IMR-90 (cell line): ENCODE measurements around the gene KDM4F. TPM values are rescaled to one million over a fixed set of nuclear protein-coding genes. Genes with fewer than 3 reads are reported as not detected.

Experiments used
- ATAC-seq: fragments of 200-7000 bp; cut with Tn5 transposase; 2 replicates; pipeline ENCODE4 v1.9.1; 2020; ENCODE audit warnings: low read depth, mild to moderate bottlenecking, moderate library complexity
- BruUV-seq: library from RNA; stranded (reverse); fragments of 400-500 nt; replicated peaks from 2 replicates; lab custom pipeline; 2021; lab: Mats Ljungman, UMichigan
- CTCF ChIA-PET: fragments of 300-600 bp; formaldehyde crosslinking; extraction: SDS; loops from one replicate; lab custom pipeline; 2021; ENCODE audit warnings: antibody characterized with exemption; lab: Yijun Ruan, JAX
- POLR2A ChIA-PET: fragments of 300-600 bp; sonication (Branson Sonifier 250); formaldehyde crosslinking; loops from one replicate; lab custom pipeline; 2022; ENCODE audit warnings: antibody characterized with exemption; ENCODE audit not compliant: unreplicated experiment; lab: Charles Lee
- DNase-seq: peaks from one replicate; pipeline ENCODE4 v3.0.0; 2013
- H2AFZ ChIP-seq: replicated peaks from 2 replicates; pipeline ENCODE3; 2013; ENCODE audit warnings: low read length, mild to moderate bottlenecking; ENCODE audit not compliant: poor library complexity
- H2AK5ac ChIP-seq: 2 replicates; pipeline ENCODE4 v1.6.1; 2013; ENCODE audit warnings: low read depth, low read length, inconsistent platforms
- H2AK9ac ChIP-seq: replicated peaks from 2 replicates; pipeline ENCODE3; 2013; ENCODE audit warnings: mild to moderate bottlenecking, low read depth, low read length, moderate library complexity; ENCODE audit not compliant: poor library complexity
- H2BK120ac ChIP-seq: 2 replicates; pipeline ENCODE4 v1.6.1; 2013; ENCODE audit warnings: low read depth, low read length, inconsistent platforms
- H2BK15ac ChIP-seq: 3 replicates; pipeline ENCODE4 v1.6.1; 2013; ENCODE audit warnings: low read depth, low read length, inconsistent platforms
- H2BK20ac ChIP-seq: 2 replicates; pipeline ENCODE4 v1.6.1; 2013; ENCODE audit warnings: low read depth, mild to moderate bottlenecking, inconsistent platforms, low read length, moderate library complexity
- H2BK5ac ChIP-seq: 2 replicates; pipeline ENCODE4 v1.6.1; 2013; ENCODE audit warnings: mild to moderate bottlenecking, low read depth, low read length, inconsistent platforms; ENCODE audit not compliant: poor library complexity, severe bottlenecking
- H3K14ac ChIP-seq: replicated peaks from 2 replicates; pipeline ENCODE4 v1.6.1; 2013; ENCODE audit warnings: low read depth, low read length, inconsistent platforms
- H3K18ac ChIP-seq: 2 replicates; pipeline ENCODE4 v1.6.1; 2013; ENCODE audit warnings: low read depth, low read length, control low read depth
- H3K23ac ChIP-seq: 2 replicates; pipeline ENCODE4 v1.6.1; 2013; ENCODE audit warnings: low read depth, low read length, inconsistent platforms
- H3K27ac ChIP-seq: 2 replicates; pipeline ENCODE4 v1.5.1; 2013; ENCODE audit warnings: mild to moderate bottlenecking, control low read depth, low read length; ENCODE audit not compliant: insufficient read depth
- H3K27me3 ChIP-seq: 2 replicates; pipeline ENCODE4 v1.6.1; 2013; ENCODE audit warnings: low read length; ENCODE audit not compliant: control insufficient read depth, insufficient read depth
- H3K36me3 ChIP-seq: 2 replicates; pipeline ENCODE4 v1.6.1; 2013; ENCODE audit warnings: low read length, mixed read lengths; ENCODE audit not compliant: control insufficient read depth, insufficient read depth
- H3K4ac ChIP-seq: 2 replicates; pipeline ENCODE4 v1.6.1; 2013; ENCODE audit warnings: low read depth, low read length, inconsistent platforms
- H3K4me1 ChIP-seq: 2 replicates; pipeline ENCODE4 v1.6.1; 2013; ENCODE audit warnings: low read length, mixed read lengths; ENCODE audit not compliant: control insufficient read depth, insufficient read depth
- H3K4me2 ChIP-seq: 2 replicates; pipeline ENCODE4 v1.6.1; 2013; ENCODE audit warnings: low read depth, mild to moderate bottlenecking, control low read depth, low read length, moderate library complexity
- H3K4me3 ChIP-seq: 2 replicates; pipeline ENCODE4 v1.5.1; 2013; ENCODE audit warnings: low read depth, mild to moderate bottlenecking, control low read depth, low read length, moderate library complexity; ENCODE audit not compliant: insufficient read depth
- H3K56ac ChIP-seq: 2 replicates; pipeline ENCODE4 v1.6.1; 2013; ENCODE audit warnings: low read length, inconsistent platforms; ENCODE audit not compliant: insufficient read depth; ENCODE audit errors: extremely low read depth
- H3K79me1 ChIP-seq, 2 experiments: 2 replicates each; pipeline ENCODE4 v1.6.1; 2013; ENCODE audit warnings: low read length in 2 of 2, inconsistent platforms in 1 of 2, low read depth in 1 of 2
- H3K9ac ChIP-seq: 2 replicates; pipeline ENCODE4 v1.6.1; 2013; ENCODE audit warnings: low read depth, low read length, control low read depth
- H3K9me1 ChIP-seq: 2 replicates; pipeline ENCODE4 v1.6.1; 2013; ENCODE audit warnings: low read length, inconsistent platforms; ENCODE audit not compliant: insufficient read depth
- H3K9me3 ChIP-seq: 2 replicates; pipeline ENCODE4 v1.6.1; 2013; ENCODE audit warnings: low read length; ENCODE audit not compliant: control insufficient read depth, insufficient read depth
- H4K20me1 ChIP-seq: 2 replicates; pipeline ENCODE4 v1.6.1; 2013; ENCODE audit warnings: low read length, inconsistent platforms; ENCODE audit not compliant: insufficient read depth
- H4K5ac ChIP-seq: 2 replicates; pipeline ENCODE4 v1.6.1; 2013; ENCODE audit warnings: mild to moderate bottlenecking, low read depth, low read length, control low read depth
- H4K8ac ChIP-seq, 2 experiments: 2 replicates each; pipeline ENCODE4 v1.6.1; 2013; ENCODE audit warnings: low read depth in 2 of 2, low read length in 2 of 2, control low read depth in 1 of 2, inconsistent platforms in 1 of 2
- H4K91ac ChIP-seq: 2 replicates; pipeline ENCODE4 v1.6.1; 2013; ENCODE audit warnings: low read depth, low read length, inconsistent platforms; ENCODE audit not compliant: insufficient read depth
- BHLHE40 ChIP-seq: fragments of 150-350 bp; IDR thresholded peaks from 2 replicates; pipeline ENCODE4 v1.6.1; 2016; ENCODE audit warnings: mild to moderate bottlenecking, low read depth, low read length
- CEBPB ChIP-seq: IDR thresholded peaks from 2 replicates; pipeline ENCODE4 v1.6.1; 2012; ENCODE audit warnings: low read depth, low read length, improper control_type of control experiment
- CHD1 ChIP-seq: IDR thresholded peaks from 2 replicates; pipeline ENCODE4 v1.6.1; 2012; ENCODE audit warnings: low read depth, low read length, improper control_type of control experiment
- MAFK ChIP-seq: IDR thresholded peaks from 2 replicates; pipeline ENCODE4 v1.6.1; 2012; ENCODE audit warnings: low read depth, low read length, improper control_type of control experiment
- MXI1 ChIP-seq: IDR thresholded peaks from 2 replicates; pipeline ENCODE4 v1.6.1; 2012; ENCODE audit warnings: low read depth, mild to moderate bottlenecking, low read length, moderate library complexity, borderline replicate concordance
- NFE2L2 ChIP-seq: fragments of 150-350 bp; IDR thresholded peaks from 2 replicates; pipeline ENCODE4 v1.6.1; 2016; ENCODE audit warnings: low read depth, mild to moderate bottlenecking, low read length
- RAD21 ChIP-seq: IDR thresholded peaks from 2 replicates; pipeline ENCODE4 v1.6.1; 2012; ENCODE audit warnings: low read length, improper control_type of control experiment
- RCOR1 ChIP-seq: IDR thresholded peaks from 2 replicates; pipeline ENCODE4 v1.6.1; 2012; ENCODE audit warnings: mild to moderate bottlenecking, low read length, improper control_type of control experiment; ENCODE audit not compliant: insufficient replicate concordance
- SMC3 ChIP-seq: fragments of 150-350 bp; IDR thresholded peaks from 2 replicates; pipeline ENCODE4 v1.6.1; 2016; ENCODE audit warnings: low read depth, mild to moderate bottlenecking, antibody characterized with exemption, low read length, moderate library complexity
- WGBS, 2 experiments: methylation state at CpG; one replicate each; pipeline versions ENCODE4 v1.1.5 to v1.1.7; 2013; ENCODE audit warnings: missing lambda C conversion rate in 2 of 2; ENCODE audit not compliant: insufficient read length in 1 of 2; ENCODE audit errors: extremely low coverage in 2 of 2; 5-methylcytosine and 5-hydroxymethylcytosine counted together
- dilution Hi-C: fragments of 300-500 bp; cut with HindIII; formaldehyde crosslinking; loops from one replicate; pipeline ENCODE4 v1.14.3; 2018; ENCODE audit warnings: low sequenced_read_pairs; ENCODE audit not compliant: unreplicated experiment
- in situ Hi-C: fragments of 300-500 bp; cut with MboI; formaldehyde crosslinking; loops from 3 replicates; pipeline ENCODE4 v1.14.3; 2019; ENCODE audit warnings: low sequenced_read_pairs, inconsistent platforms, mixed read lengths
- intact Hi-C: fragments of 100-400 bp; cut with micrococcal nuclease; formaldehyde crosslinking; loops from 2 replicates; pipeline ENCODE4 v1.10.0; 2022
- polyA plus RNA-seq, 3 experiments: library from polyadenylated mRNA; depleted of rRNA; stranded (reverse); fragments of >200 nt; gene quantifications; 2 replicates each; pipeline ENCODE4 v1.2.3, GENCODE V29; 2012; ENCODE audit warnings: low replicate concordance in 1 of 3
- total RNA-seq: library from RNA; depleted of rRNA; stranded (reverse); fragments of >200 nt; gene quantifications from 2 replicates; pipeline ENCODE4 v1.2.3, GENCODE V29; 2012
- TF ChIP-seq, protein P1 (sequence below): fragments of 150-350 bp; IDR thresholded peaks from 2 replicates; pipeline ENCODE4 v1.6.1; 2017; ENCODE audit warnings: mild to moderate bottlenecking, antibody characterized with exemption, low read length, low read depth
- TF ChIP-seq, protein P2 (sequence below): fragments of 150-350 bp; IDR thresholded peaks from 2 replicates; pipeline ENCODE4 v1.6.1; 2016; ENCODE audit warnings: low read depth, mild to moderate bottlenecking, low read length, moderate library complexity, borderline replicate concordance

The KDM4F gene
- total and polyA plus RNA-seq, 2 of the 4 experiments (the other 2 are of a cell fraction): not detected

DNA sequence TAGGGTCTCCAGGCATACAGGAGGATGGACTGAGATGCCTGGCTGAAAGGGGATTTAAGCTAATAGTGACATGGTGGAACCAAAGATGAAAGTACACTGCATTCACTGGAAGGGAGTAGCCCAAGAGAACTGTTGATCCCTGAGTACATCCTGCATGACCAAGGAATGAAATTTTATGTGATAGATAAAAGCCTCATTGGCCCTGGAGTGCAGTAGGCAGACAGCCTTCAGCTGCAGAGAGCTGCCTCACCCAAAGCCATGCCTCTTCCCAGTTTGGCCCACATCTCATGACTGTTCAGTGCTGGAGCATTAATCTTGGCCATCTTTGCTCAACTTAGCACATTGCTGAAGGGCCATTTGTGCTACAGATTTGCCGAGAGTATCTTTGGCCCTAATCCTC is 16.2 kb upstream of the KDM4F start:
- no peaks in the 10 kb centered on the region for H4K20me1 ChIP-seq
- intact Hi-C loops (no loop called here), in situ Hi-C loops (no loop called here), dilution Hi-C loops (no loop called here)
- H3K9me1 ChIP-seq: no peaks in the 10 kb centered on the region
- H2BK15ac ChIP-seq: no peak overlapping the region
- ChIA-PET POLR2A (no interaction called here), CTCF (no interaction called here)
- TF ChIP-seq, protein P1, sequence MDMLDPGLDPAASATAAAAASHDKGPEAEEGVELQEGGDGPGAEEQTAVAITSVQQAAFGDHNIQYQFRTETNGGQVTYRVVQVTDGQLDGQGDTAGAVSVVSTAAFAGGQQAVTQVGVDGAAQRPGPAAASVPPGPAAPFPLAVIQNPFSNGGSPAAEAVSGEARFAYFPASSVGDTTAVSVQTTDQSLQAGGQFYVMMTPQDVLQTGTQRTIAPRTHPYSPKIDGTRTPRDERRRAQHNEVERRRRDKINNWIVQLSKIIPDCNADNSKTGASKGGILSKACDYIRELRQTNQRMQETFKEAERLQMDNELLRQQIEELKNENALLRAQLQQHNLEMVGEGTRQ: no peak
- TF ChIP-seq CEBPB: no peak
- no peak for TF ChIP-seq BHLHE40
- TF ChIP-seq CHD1: no peak
- TF ChIP-seq, protein P2, sequence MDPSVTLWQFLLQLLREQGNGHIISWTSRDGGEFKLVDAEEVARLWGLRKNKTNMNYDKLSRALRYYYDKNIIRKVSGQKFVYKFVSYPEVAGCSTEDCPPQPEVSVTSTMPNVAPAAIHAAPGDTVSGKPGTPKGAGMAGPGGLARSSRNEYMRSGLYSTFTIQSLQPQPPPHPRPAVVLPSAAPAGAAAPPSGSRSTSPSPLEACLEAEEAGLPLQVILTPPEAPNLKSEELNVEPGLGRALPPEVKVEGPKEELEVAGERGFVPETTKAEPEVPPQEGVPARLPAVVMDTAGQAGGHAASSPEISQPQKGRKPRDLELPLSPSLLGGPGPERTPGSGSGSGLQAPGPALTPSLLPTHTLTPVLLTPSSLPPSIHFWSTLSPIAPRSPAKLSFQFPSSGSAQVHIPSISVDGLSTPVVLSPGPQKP: no peak
- TF ChIP-seq NFE2L2: no peak
- TF ChIP-seq MXI1: no peak
- no peak for TF ChIP-seq SMC3
- no peak for TF ChIP-seq RAD21
- TF ChIP-seq MAFK: no peak
- TF ChIP-seq RCOR1: no peak
- H3K4me3 ChIP-seq: no peak overlapping the region
- no peak overlapping the region for H3K27ac ChIP-seq
- peaks cover 10% of the 10 kb centered on the region for H3K27me3 ChIP-seq
- H3K56ac ChIP-seq: no peak overlapping the region
- H3K4me1 ChIP-seq: no peaks in the 10 kb centered on the region
- no peak overlapping the region for H3K4me2 ChIP-seq
- H2AK5ac ChIP-seq: no peak overlapping the region
- no peak overlapping the region for H3K9ac ChIP-seq
- no peak overlapping the region for H3K14ac ChIP-seq
- H4K91ac ChIP-seq: no peak overlapping the region
- H2BK20ac ChIP-seq: no peak overlapping the region
- no peak overlapping the region for H4K8ac ChIP-seq
- H3K9me3 ChIP-seq: no peaks in the 10 kb centered on the region
- H2AK9ac ChIP-seq: no peak overlapping the region
- H3K23ac ChIP-seq: no peak overlapping the region
- H2BK120ac ChIP-seq: no peak overlapping the region
- H2AFZ ChIP-seq: no peak overlapping the region
- WGBS, 2 experiments: 80% methylated on average over 1 of the region's 1 CpG; no CpG with 5 or more reads in 1 of the 2 experiments
- ATAC-seq (no peak), DNase-seq (no peak)
- no TSS peak for BruUV-seq
- H3K18ac ChIP-seq: no peak overlapping the region
- H3K36me3 ChIP-seq: no peaks in the 10 kb centered on the region
- no peak overlapping the region for H3K4ac ChIP-seq
- H2BK5ac ChIP-seq: no peak overlapping the region
- no peak overlapping the region for H4K5ac ChIP-seq
- no peaks in the 10 kb centered on the region for H3K79me1 ChIP-seq
